CD4-positive, alpha-beta memory T cell (primary cell): ENCODE data around the gene FAM83G. TPM values are rescaled to one million over a fixed set of nuclear protein-coding genes. Genes with fewer than 3 reads are reported as not detected.

Experiments used
- CTCF ChIA-PET: fragments of 350-600 bp; sonication (Branson Sonifier 250); formaldehyde crosslinking; loops from one replicate; lab custom pipeline; 2021; ENCODE audit warnings: inconsistent platforms; ENCODE audit not compliant: partially characterized antibody; lab: Charles Lee
- POLR2A ChIA-PET: fragments of 350-600 bp; sonication (Branson Sonifier 250); formaldehyde crosslinking; loops from one replicate; lab custom pipeline; 2021; ENCODE audit not compliant: partially characterized antibody; lab: Charles Lee
- DNase-seq, 5 donors: peaks; one replicate each; pipeline versions ENCODE4 v3.0.0 to v3.0.0-alpha.2; 2020 to 2022; ENCODE audit warnings: mixed read lengths in 1 of 5
- H3K27ac ChIP-seq: one replicate; pipeline ENCODE4 v1.7.0; 2013; ENCODE audit warnings: low read depth, low read length
- H3K27me3 ChIP-seq: 2 replicates; pipeline ENCODE4 v1.7.0; 2013; ENCODE audit warnings: mild to moderate bottlenecking, low read length, moderate library complexity; ENCODE audit not compliant: insufficient read depth
- H3K36me3 ChIP-seq: 2 replicates; pipeline ENCODE4 v1.7.0; 2013; ENCODE audit warnings: mild to moderate bottlenecking, low read length, moderate library complexity; ENCODE audit not compliant: insufficient read depth
- H3K4me1 ChIP-seq: 2 replicates; pipeline ENCODE4 v1.7.0; 2013; ENCODE audit warnings: mild to moderate bottlenecking, low read length, moderate library complexity; ENCODE audit not compliant: insufficient read depth
- H3K4me3 ChIP-seq, 2 donors: one replicate each; pipeline ENCODE4 v1.7.0; 2013; ENCODE audit warnings: low read length in 2 of 2, mild to moderate bottlenecking in 1 of 2
- H3K9me3 ChIP-seq, 2 donors: one replicate each; pipeline ENCODE4 v1.7.0; 2013; ENCODE audit warnings: low read length in 2 of 2, control low read depth in 1 of 2; ENCODE audit not compliant: control insufficient read depth in 1 of 2
- H3K27ac Mint-ChIP-seq, 7 donors: one replicate each; pipeline ENCODE4 v1.8.0; 2020 to 2021; ENCODE audit warnings: mixed read lengths in 7 of 7, mild to moderate bottlenecking in 6 of 7, inconsistent platforms in 3 of 7, moderate library complexity in 3 of 7
- H3K27me3 Mint-ChIP-seq, 2 donors: one replicate each; pipeline ENCODE4 v1.8.0; 2020 to 2021; ENCODE audit warnings: mixed read lengths in 2 of 2
- H3K36me3 Mint-ChIP-seq, 2 donors: one replicate each; pipeline ENCODE4 v1.8.0; 2020 to 2021; ENCODE audit warnings: mixed read lengths in 2 of 2, inconsistent platforms in 1 of 2, mild to moderate bottlenecking in 1 of 2
- H3K4me1 Mint-ChIP-seq, 4 donors: one replicate each; pipeline ENCODE4 v1.8.0; 2020 to 2021; ENCODE audit warnings: mixed read lengths in 4 of 4, mild to moderate bottlenecking in 1 of 4
- H3K4me3 Mint-ChIP-seq, 8 donors: one replicate each; pipeline ENCODE4 v1.8.0; 2020 to 2021; ENCODE audit warnings: mixed read lengths in 8 of 8, mild to moderate bottlenecking in 7 of 8, moderate library complexity in 6 of 8, inconsistent platforms in 3 of 8
- H3K9me3 Mint-ChIP-seq, 8 donors: one replicate each; pipeline ENCODE4 v1.8.0; 2020 to 2021; ENCODE audit warnings: mixed read lengths in 8 of 8, mild to moderate bottlenecking in 5 of 8, inconsistent platforms in 3 of 8, moderate library complexity in 1 of 8
- intact Hi-C: fragments of 100-400 bp; cut with micrococcal nuclease; formaldehyde crosslinking; loops from one replicate; pipeline ENCODE4 v1.15.1; 2023
- polyA plus RNA-seq, 2 donors: library from polyadenylated mRNA; unstranded; fragments of 300-500 nt; fragmentation: Illumina TruSeq; gene quantifications; one replicate each; pipeline ENCODE4 v1.2.3, GENCODE V29; 2021
- total RNA-seq, 2 experiments: library from RNA; stranded (reverse); gene quantifications; one replicate each; pipeline ENCODE4 v1.2.3, GENCODE V29; 2021

FAM83G gene
- total and polyA plus RNA-seq, 4 experiments from 2014 or later, result 1.6 to 15.1 (median 10.3) TPM

GRCh38 chr17:18990331-18990730, 14.2 kb downstream of the FAM83G start:
- Histone ChIP-seq H3K27ac (no peak overlapping the region), H3K36me3 (no peaks in the 10 kb centered on the region), H3K9me3 (no peaks in the 10 kb centered on the region), H3K4me3 (no peak overlapping the region), H3K4me1 (peaks cover 26% of the 10 kb centered on the region), H3K27me3 (no peaks in the 10 kb centered on the region)
- Mint-ChIP-seq H3K36me3 (peaks cover 14 to 25% of the 10 kb centered on the region in 2 donors), H3K27me3 (no peaks in the 10 kb centered on the region), H3K4me1 (peaks cover 15 to 48% (median 25%) of the 10 kb centered on the region in 4 donors), H3K9me3 (peaks cover 0 to 6% (median 2%) of the 10 kb centered on the region in 8 donors), H3K27ac (no peak overlapping the region), H3K4me3 (no peak overlapping the region)
- ChIA-PET POLR2A (no interaction called here), CTCF (interaction anchor here (2.9 kb wide), 1 partner anchor 29 kb away, joined by 11 read pairs; no protein-coding TSS in a partner anchor)
- DNase-seq, result no peak
- intact Hi-C loops, result no loop called here

GRCh38 chr17:18988546-18989173, 15.9 kb downstream of the FAM83G start:
- Histone ChIP-seq H3K27me3 (no peaks in the 10 kb centered on the region), H3K4me3 (no peak overlapping the region), H3K36me3 (no peaks in the 10 kb centered on the region), H3K27ac (no peak overlapping the region), H3K4me1 (peaks cover 16% of the 10 kb centered on the region), H3K9me3 (no peaks in the 10 kb centered on the region)
- no peak for DNase-seq
- CTCF ChIA-PET, result no interaction called here
- H3K9me3 Mint-ChIP-seq, result no peaks in the 10 kb centered on the region
- intact Hi-C loops, result no loop called here
- POLR2A ChIA-PET, result no interaction called here
- H3K4me1 Mint-ChIP-seq, result peaks cover 9 to 33% (median 15%) of the 10 kb centered on the region in 4 donors
- H3K27ac Mint-ChIP-seq, result no peak overlapping the region
- H3K36me3 Mint-ChIP-seq, result peaks cover 8 to 20% of the 10 kb centered on the region in 2 donors
- no peak overlapping the region for H3K4me3 Mint-ChIP-seq
- no peaks in the 10 kb centered on the region for H3K27me3 Mint-ChIP-seq

GRCh38 chr17:18987862-18988545, 16.6 kb downstream of the FAM83G start:
- H3K4me3 Mint-ChIP-seq, result no peak overlapping the region
- peaks cover 4 to 27% (median 9%) of the 10 kb centered on the region in 4 donors for H3K4me1 Mint-ChIP-seq
- H3K9me3 Mint-ChIP-seq, result no peaks in the 10 kb centered on the region
- peaks cover 8 to 16% of the 10 kb centered on the region in 2 donors for H3K36me3 Mint-ChIP-seq
- no peaks in the 10 kb centered on the region for H3K27me3 Mint-ChIP-seq
- H3K36me3 ChIP-seq, result no peaks in the 10 kb centered on the region
- no peak overlapping the region for H3K27ac ChIP-seq
- no peak overlapping the region for H3K4me3 ChIP-seq
- POLR2A ChIA-PET, result no interaction called here
- intact Hi-C loops, result no loop called here
- peak overlapping the region in 1 of 7 donors; percentile 56 for H3K27ac Mint-ChIP-seq
- no peaks in the 10 kb centered on the region for H3K9me3 ChIP-seq
- CTCF ChIA-PET, result interaction anchor here (0.7 kb wide), 1 partner anchor 27 kb away, joined by 5 read pairs; no protein-coding TSS in a partner anchor
- no peaks in the 10 kb centered on the region for H3K27me3 ChIP-seq
- no peak for DNase-seq
- peaks cover 9% of the 10 kb centered on the region for H3K4me1 ChIP-seq

- Histone ChIP-seq H3K27me3 (no peaks in the 10 kb centered on the region), H3K36me3 (no peaks in the 10 kb centered on the region), H3K4me1 (peaks cover 1% of the 10 kb centered on the region), H3K9me3 (no peaks in the 10 kb centered on the region), H3K4me3 (no peak overlapping the region), H3K27ac (no peak overlapping the region)
- Mint-ChIP-seq H3K4me3 (no peak overlapping the region), H3K27ac (peak overlapping the region in 1 of 7 donors; percentile 76), H3K4me1 (peaks cover 1 to 19% (median 2%) of the 10 kb centered on the region in 4 donors), H3K36me3 (peaks cover 8 to 14% of the 10 kb centered on the region in 2 donors), H3K9me3 (no peaks in the 10 kb centered on the region), H3K27me3 (no peaks in the 10 kb centered on the region)
- DNase-seq, result no peak
- ChIA-PET POLR2A (no interaction called here), CTCF (no interaction called here)
- intact Hi-C loops, result no loop called here
Measured at GRCh38 chr17:18987230-18987610, 17.3 kb downstream of the FAM83G start.

GRCh38 chr17:18986541-18987229, 17.9 kb downstream of the FAM83G start:
- Mint-ChIP-seq H3K27me3 (no peaks in the 10 kb centered on the region), H3K9me3 (no peaks in the 10 kb centered on the region), H3K36me3 (peaks cover 8 to 14% of the 10 kb centered on the region in 2 donors), H3K27ac (no peak overlapping the region), H3K4me3 (no peak overlapping the region), H3K4me1 (peaks cover 0 to 16% (median 2%) of the 10 kb centered on the region in 4 donors)
- Histone ChIP-seq H3K36me3 (no peaks in the 10 kb centered on the region), H3K27ac (no peak overlapping the region), H3K4me1 (no peaks in the 10 kb centered on the region), H3K27me3 (no peaks in the 10 kb centered on the region), H3K9me3 (no peaks in the 10 kb centered on the region), H3K4me3 (no peak overlapping the region)
- ChIA-PET POLR2A (no interaction called here), CTCF (no interaction called here)
- DNase-seq, result no peak
- intact Hi-C loops, result no loop called here

GRCh38 chr17:18985475-18985874, 19.1 kb downstream of the FAM83G start:
- DNase-seq, result no peak
- no peak overlapping the region for H3K4me3 Mint-ChIP-seq
- H3K27ac ChIP-seq, result no peak overlapping the region
- H3K27me3 Mint-ChIP-seq, result no peaks in the 10 kb centered on the region
- intact Hi-C loops, result no loop called here
- H3K9me3 ChIP-seq, result no peaks in the 10 kb centered on the region
- no peaks in the 10 kb centered on the region for H3K36me3 ChIP-seq
- no peak overlapping the region for H3K27ac Mint-ChIP-seq
- ChIA-PET CTCF (no interaction called here), POLR2A (interaction anchor here (0.7 to 1.1 kb wide), 2 partner anchors 15 to 18 kb away, joined by 3 read pairs; no protein-coding TSS in a partner anchor)
- peaks cover 8 to 17% of the 10 kb centered on the region in 2 donors for H3K36me3 Mint-ChIP-seq
- no peak overlapping the region for H3K4me3 ChIP-seq
- H3K4me1 ChIP-seq, result no peaks in the 10 kb centered on the region
- H3K27me3 ChIP-seq, result no peaks in the 10 kb centered on the region
- no peaks in the 10 kb centered on the region for H3K9me3 Mint-ChIP-seq
- H3K4me1 Mint-ChIP-seq, result peaks cover 0 to 16% (median 2%) of the 10 kb centered on the region in 4 donors
